Hepatocyte (in vitro differentiated cells): ENCODE data around the gene FGF8.

ENCODE experiments used
- EZH2 ChIP-seq: fragments of 200-600 bp; sonication (generic); IDR thresholded peaks from 2 replicates; pipeline ENCODE4 v1.6.1; 2016; ENCODE audit warnings: antibody characterized with exemption, mild to moderate bottlenecking, borderline replicate concordance
- TF ChIP-seq, protein P1 (sequence below): fragments of 200-600 bp; sonication (generic); IDR thresholded peaks from 2 replicates; pipeline ENCODE4 v1.5.1; 2016; ENCODE audit warnings: antibody characterized with exemption, mild to moderate bottlenecking; ENCODE audit not compliant: poor library complexity

DNA sequence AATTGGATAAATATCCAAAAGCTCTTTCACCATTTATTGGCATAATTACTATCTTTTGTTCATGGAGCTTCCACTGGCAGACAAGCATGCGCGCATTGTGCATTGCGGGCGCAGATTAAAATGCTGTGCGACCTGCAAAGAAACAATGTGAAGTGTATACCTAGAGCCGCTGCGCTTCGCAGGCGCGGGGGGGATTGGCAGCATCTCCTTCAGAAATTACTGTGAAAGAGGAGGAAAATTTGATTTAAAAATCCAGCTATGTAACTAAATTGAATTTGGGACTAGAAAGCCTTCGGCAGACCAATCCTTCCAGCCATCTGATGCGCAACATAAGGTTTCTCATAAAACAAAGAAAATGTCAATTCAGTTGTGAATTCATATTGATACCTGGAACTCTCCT is 17.6 kb upstream of the FGF8 start:
- TF ChIP-seq, protein P1, sequence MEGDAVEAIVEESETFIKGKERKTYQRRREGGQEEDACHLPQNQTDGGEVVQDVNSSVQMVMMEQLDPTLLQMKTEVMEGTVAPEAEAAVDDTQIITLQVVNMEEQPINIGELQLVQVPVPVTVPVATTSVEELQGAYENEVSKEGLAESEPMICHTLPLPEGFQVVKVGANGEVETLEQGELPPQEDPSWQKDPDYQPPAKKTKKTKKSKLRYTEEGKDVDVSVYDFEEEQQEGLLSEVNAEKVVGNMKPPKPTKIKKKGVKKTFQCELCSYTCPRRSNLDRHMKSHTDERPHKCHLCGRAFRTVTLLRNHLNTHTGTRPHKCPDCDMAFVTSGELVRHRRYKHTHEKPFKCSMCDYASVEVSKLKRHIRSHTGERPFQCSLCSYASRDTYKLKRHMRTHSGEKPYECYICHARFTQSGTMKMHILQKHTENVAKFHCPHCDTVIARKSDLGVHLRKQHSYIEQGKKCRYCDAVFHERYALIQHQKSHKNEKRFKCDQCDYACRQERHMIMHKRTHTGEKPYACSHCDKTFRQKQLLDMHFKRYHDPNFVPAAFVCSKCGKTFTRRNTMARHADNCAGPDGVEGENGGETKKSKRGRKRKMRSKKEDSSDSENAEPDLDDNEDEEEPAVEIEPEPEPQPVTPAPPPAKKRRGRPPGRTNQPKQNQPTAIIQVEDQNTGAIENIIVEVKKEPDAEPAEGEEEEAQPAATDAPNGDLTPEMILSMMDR: no peak
- no peak for TF ChIP-seq EZH2
